Measurements from ENCODE around the gene SRPX. TPM values are rescaled to one million over a fixed set of nuclear protein-coding genes. Genes with fewer than 3 reads are reported as not detected.

The SRPX gene
- total and polyA plus RNA-seq, 2 of the 13 experiments (the other 11 are each of a cell fraction or from before 2014, with no cell fraction given) = 0.30 TPM; not detected in 1

DNA sequence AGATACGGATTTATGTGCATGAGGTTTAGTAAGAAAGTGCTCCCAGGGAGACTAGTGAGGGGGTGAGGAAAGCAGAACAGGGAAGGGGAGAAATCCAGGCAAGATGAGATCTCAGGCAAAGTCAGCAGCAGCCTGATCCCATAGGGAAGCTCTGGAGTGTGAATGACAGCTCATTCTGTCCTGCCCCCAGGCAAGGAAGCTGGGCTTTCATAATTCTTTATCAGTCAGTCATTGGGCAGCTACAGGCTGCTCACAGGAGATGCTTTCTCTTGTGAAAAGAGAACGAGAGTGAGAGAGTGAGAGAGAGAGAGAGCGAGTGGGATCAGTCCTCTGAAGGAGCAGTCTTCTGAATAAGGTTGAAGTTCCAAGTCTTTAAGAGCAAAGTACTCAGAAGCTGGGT is 48.1 kb downstream of the SRPX start:
- FAIRE-seq = no peak
- CTCF ChIA-PET (ENCODE audit: low intra/inter-chr PET ratio, low total read pairs) = no interaction called here
- no peaks in the 10 kb centered on the region for H4K20me1 ChIP-seq (ENCODE audit: insufficient read depth, low read length)
- H3K79me2 ChIP-seq (ENCODE audit: insufficient read depth, low read length) = no peaks in the 10 kb centered on the region
- POLR2A ChIA-PET = no interaction called here
- no peak overlapping the region for H3K27ac ChIP-seq (ENCODE audit: extremely low read length, insufficient read depth, low read length)
- WGBS (ENCODE audit: low lambda C conversion rate) = 19% methylated on average over 3 of the region's 3 CpGs
- H3K4me1 ChIP-seq (ENCODE audit: insufficient read depth, low read length) = no peaks in the 10 kb centered on the region
- no peak overlapping the region for H3K9ac ChIP-seq (ENCODE audit: insufficient read depth, low read depth, low read length)
- intact Hi-C loops (cut with micrococcal nuclease; ENCODE audit: unreplicated experiment) (no loop called here), in situ Hi-C loops (cut with HindIII; ENCODE audit: extremely low pct_ligation_motif_present, low pct_unique_long_range_greater_than_20kb) (loop anchor here (10.0 kb wide), 1 partner anchor 428 kb away; no protein-coding TSS in a partner anchor)
- H3K9me3 ChIP-seq (ENCODE audit: low read length) = no peaks in the 10 kb centered on the region
- H3K4me2 ChIP-seq (ENCODE audit: low read depth, low read length) = no peak overlapping the region
- H3K4me3 ChIP-seq (replicated peaks in 1 of 3; ENCODE audit: insufficient read depth in 1 of 3, low read depth in 2 of 3, low read length in 3 of 3) = no peak overlapping the region
- no peak overlapping the region for H2AFZ ChIP-seq (ENCODE audit: low read length)
- H3K27me3 ChIP-seq (ENCODE audit: control insufficient read depth in 1 of 2, insufficient read depth in 2 of 2, low read length in 2 of 2) = no peaks in the 10 kb centered on the region
- BruUV-seq (replicated peaks) = no TSS peak
- no peak for DNase-seq (ENCODE audit: low spot score)
- no peak for ATAC-seq
- H3K36me3 ChIP-seq (replicated peaks in 1 of 2; ENCODE audit: control insufficient read depth in 1 of 2, insufficient read depth in 2 of 2, low read length in 2 of 2) = no peaks in the 10 kb centered on the region
- TF ChIP-seq NFKBIZ (CRISPR knock-in tag; IDR thresholded peaks at IDR 0.05) = no peak
- TF ChIP-seq ZNF766 (CRISPR knock-in tag; IDR thresholded peaks at IDR 0.05; ENCODE audit: borderline replicate concordance) = no peak
- TF ChIP-seq, protein P1, sequence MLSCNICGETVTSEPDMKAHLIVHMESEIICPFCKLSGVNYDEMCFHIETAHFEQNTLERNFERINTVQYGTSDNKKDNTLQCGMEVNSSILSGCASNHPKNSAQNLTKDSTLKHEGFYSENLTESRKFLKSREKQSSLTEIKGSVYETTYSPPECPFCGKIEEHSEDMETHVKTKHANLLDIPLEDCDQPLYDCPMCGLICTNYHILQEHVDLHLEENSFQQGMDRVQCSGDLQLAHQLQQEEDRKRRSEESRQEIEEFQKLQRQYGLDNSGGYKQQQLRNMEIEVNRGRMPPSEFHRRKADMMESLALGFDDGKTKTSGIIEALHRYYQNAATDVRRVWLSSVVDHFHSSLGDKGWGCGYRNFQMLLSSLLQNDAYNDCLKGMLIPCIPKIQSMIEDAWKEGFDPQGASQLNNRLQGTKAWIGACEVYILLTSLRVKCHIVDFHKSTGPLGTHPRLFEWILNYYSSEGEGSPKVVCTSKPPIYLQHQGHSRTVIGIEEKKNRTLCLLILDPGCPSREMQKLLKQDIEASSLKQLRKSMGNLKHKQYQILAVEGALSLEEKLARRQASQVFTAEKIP (CRISPR knock-in tag; IDR thresholded peaks at IDR 0.05; ENCODE audit: borderline replicate concordance) = no peak
- no peak for TF ChIP-seq NFE2L1 (CRISPR knock-in tag; IDR thresholded peaks at IDR 0.05; ENCODE audit: borderline replicate concordance)
- no peak for TF ChIP-seq MYPOP (CRISPR knock-in tag; IDR thresholded peaks at IDR 0.05)
- TF ChIP-seq, protein P2, sequence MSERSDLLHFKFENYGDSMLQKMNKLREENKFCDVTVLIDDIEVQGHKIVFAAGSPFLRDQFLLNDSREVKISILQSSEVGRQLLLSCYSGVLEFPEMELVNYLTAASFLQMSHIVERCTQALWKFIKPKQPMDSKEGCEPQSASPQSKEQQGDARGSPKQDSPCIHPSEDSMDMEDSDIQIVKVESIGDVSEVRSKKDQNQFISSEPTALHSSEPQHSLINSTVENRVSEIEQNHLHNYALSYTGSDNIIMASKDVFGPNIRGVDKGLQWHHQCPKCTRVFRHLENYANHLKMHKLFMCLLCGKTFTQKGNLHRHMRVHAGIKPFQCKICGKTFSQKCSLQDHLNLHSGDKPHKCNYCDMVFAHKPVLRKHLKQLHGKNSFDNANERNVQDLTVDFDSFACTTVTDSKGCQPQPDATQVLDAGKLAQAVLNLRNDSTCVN (CRISPR knock-in tag; IDR thresholded peaks at IDR 0.05; ENCODE audit: borderline replicate concordance) = no peak
- no peak for TF ChIP-seq POLR2AphosphoS2 (IDR thresholded peaks at IDR 0.05; ENCODE audit: low read depth, low read length)
- TF ChIP-seq, protein P3, sequence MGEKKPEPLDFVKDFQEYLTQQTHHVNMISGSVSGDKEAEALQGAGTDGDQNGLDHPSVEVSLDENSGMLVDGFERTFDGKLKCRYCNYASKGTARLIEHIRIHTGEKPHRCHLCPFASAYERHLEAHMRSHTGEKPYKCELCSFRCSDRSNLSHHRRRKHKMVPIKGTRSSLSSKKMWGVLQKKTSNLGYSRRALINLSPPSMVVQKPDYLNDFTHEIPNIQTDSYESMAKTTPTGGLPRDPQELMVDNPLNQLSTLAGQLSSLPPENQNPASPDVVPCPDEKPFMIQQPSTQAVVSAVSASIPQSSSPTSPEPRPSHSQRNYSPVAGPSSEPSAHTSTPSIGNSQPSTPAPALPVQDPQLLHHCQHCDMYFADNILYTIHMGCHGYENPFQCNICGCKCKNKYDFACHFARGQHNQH (CRISPR knock-in tag; IDR thresholded peaks at IDR 0.05) = no peak
- TF ChIP-seq NCOA1 (CRISPR knock-in tag; IDR thresholded peaks at IDR 0.05) = no peak
- TF ChIP-seq RBFOX2 (IDR thresholded peaks at IDR 0.05; ENCODE audit: low read depth, low read length) = no peak
- no peak for TF ChIP-seq ZBTB38 (CRISPR knock-in tag; IDR thresholded peaks at IDR 0.05)
- TF ChIP-seq, protein P4, sequence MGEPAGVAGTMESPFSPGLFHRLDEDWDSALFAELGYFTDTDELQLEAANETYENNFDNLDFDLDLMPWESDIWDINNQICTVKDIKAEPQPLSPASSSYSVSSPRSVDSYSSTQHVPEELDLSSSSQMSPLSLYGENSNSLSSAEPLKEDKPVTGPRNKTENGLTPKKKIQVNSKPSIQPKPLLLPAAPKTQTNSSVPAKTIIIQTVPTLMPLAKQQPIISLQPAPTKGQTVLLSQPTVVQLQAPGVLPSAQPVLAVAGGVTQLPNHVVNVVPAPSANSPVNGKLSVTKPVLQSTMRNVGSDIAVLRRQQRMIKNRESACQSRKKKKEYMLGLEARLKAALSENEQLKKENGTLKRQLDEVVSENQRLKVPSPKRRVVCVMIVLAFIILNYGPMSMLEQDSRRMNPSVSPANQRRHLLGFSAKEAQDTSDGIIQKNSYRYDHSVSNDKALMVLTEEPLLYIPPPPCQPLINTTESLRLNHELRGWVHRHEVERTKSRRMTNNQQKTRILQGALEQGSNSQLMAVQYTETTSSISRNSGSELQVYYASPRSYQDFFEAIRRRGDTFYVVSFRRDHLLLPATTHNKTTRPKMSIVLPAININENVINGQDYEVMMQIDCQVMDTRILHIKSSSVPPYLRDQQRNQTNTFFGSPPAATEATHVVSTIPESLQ (CRISPR knock-in tag; conservative IDR thresholded peaks at IDR 0.05) = no peak
- TF ChIP-seq SRSF1 (optimal IDR thresholded peaks at IDR 0.05; ENCODE audit: low read depth, low read length) = no peak
- no peak for TF ChIP-seq KLF9 (CRISPR knock-in tag; IDR thresholded peaks at IDR 0.05; ENCODE audit: low read depth)
- TF ChIP-seq BRCA1 (CRISPR knock-in tag; IDR thresholded peaks at IDR 0.05) = no peak
- TF ChIP-seq ZNF160 (CRISPR knock-in tag; IDR thresholded peaks at IDR 0.05) = no peak
- TF ChIP-seq MED13 (CRISPR knock-in tag; IDR thresholded peaks at IDR 0.05) = no peak
- no peak for TF ChIP-seq ZFX (CRISPR knock-in tag; IDR thresholded peaks at IDR 0.05; ENCODE audit: low read depth)
- no peak for TF ChIP-seq MBNL3 (CRISPR knock-in tag; conservative IDR thresholded peaks at IDR 0.05)
